ENCODE measurements around the gene FYN. TPM values are rescaled to one million over a fixed set of nuclear protein-coding genes. Genes with fewer than 3 reads are reported as not detected.

FYN gene
- total RNA-seq, 1 experiment from 2014 or later: 49.9 TPM

DNA sequence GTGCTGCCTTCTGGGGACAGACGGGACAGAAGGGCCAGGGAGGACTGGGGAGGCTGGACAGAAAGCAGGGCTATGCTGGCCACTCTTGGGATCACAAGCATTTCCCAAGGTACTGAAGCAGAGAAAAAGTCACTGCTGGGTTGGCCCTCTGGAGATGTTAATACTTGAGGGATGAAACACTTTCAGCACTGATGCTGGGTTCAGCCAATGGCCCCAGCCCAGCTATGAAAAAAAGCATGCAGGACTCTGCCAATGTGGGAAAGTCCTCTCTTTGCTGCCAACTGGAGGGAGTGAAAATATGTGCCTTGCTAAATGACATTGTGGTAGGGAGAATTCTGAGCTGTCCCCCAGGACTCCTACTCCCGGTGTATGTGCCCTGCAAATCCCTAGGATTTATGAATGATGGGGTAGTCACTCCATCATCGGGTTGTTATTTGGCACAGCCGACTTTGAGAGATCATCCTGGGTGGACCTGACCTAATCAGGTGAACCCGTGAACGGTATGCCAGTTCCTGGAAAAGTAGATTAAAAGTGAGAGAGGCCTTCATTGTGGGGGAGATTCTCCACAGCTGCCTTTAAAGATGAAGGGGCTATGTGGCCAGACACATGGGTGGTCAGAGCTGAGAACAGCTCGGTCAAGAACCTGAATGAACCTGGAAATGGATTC lies 147.7 kb downstream of the FYN start:
- DNase-seq (ENCODE audit: low read depth): no peak

DNA sequence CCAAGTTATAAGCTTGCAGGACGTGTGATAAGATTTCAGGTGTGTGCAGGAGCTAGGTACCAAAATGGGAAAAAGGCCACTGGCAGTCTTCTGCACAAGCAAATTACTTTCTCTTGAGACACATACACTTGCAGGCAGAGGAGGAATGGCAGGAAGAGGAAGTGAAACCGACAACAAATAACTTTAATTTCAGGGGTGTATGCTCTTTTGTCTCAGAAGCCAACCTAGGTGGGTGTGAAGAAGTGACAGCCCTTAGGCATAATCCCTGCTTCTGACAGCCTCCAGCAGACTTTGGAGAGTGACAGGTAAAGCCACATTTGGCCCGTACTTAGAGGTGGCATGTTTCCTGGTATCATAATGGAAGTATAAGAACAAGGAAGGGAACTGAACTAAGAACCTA lies 148.7 kb downstream of the FYN start:
- DNase-seq (ENCODE audit: low read depth): no peak

DNA sequence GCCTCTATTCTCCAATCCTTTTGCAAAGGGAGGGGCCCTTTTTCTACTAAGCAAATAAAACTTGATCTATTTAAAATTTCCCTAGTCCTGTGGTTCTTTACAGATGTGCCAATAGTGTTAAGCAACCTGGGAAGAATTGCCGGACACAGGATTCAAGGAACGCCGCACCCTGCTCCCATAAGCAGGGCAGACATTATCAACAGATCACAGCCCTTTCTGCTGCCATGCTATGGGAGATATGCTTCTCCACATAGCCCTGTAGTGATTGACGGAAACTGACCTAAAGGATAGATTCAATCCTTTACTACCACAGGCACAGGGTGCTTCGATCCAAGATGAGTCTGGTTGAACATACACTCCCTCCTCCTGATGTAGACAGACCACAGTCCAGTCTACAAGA lies 149.2 kb downstream of the FYN start:
- DNase-seq (ENCODE audit: low read depth): no peak

DNA sequence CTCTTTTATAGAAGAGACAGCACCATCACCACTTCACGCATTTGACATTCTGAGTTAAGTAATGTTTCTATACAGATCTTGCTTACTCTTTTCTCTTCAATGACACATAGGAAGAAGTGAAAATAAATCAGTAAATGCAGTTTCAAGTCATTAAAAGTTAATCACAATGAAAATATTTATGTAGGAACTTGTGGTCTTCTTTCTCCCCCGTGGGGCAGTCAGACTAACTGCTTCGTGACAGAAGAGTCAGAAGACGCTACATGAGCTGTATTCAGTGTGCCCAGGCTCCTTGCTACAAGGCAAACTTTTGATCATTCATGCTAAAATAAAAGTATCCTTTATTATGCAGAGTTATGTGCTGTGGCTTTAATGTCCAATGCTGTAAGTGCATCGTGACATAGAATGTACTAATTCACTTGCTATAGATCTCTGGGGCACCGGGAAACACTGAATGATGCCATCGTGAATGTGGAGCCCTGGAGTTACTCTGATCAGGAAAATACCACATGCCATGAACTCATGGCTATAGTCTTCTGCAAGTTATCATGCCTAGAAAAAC lies 149.8 kb downstream of the FYN start:
- peak; percentile 52 for DNase-seq (ENCODE audit: low read depth)

DNA sequence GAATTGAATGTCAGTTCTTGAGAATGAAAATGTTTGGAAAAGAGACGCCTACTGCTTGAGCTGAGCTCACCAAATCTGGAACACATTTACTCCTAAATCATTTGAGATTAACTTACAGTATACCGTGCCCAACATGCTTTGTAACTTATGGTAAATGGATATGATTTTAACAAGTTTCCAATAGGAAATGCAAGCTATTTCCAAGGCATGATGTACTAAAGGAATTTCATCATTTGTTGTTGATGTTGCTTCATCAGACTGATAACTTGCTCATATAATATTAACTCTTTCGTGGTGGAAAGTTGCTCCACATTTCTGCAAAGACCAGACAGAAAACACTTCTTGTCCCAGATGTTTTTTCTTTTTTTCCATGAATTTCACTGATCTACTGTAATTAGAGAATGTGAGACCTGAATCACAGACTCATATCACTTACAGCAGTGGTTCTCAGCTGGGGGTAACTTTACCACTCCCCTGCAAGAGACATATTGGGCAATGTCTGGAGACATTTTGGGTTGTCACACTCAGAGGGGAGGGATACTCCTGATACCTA lies 151.0 kb downstream of the FYN start:
- peak; percentile 75 for DNase-seq (ENCODE audit: low read depth)

DNA sequence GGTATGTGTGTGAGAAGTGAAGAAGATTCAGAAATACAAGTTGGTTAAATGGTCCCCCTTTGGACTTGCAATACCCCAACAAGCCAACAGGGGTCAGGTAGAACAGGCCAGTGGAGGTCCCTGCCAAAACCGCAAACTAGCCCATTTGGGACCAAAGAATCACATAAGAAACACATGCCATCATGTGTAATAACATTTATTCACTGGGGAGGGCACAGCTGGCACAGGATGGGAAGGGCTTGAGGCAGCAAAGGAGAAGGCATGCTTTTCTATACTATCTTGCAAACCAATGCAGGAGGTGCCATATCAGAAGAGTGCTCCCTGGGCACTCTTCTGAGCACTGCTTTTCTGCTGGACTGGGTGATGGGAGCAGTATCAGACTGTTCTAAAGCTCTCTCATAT lies 151.5 kb downstream of the FYN start:
- DNase-seq (ENCODE audit: low read depth): peak; percentile 76

DNA sequence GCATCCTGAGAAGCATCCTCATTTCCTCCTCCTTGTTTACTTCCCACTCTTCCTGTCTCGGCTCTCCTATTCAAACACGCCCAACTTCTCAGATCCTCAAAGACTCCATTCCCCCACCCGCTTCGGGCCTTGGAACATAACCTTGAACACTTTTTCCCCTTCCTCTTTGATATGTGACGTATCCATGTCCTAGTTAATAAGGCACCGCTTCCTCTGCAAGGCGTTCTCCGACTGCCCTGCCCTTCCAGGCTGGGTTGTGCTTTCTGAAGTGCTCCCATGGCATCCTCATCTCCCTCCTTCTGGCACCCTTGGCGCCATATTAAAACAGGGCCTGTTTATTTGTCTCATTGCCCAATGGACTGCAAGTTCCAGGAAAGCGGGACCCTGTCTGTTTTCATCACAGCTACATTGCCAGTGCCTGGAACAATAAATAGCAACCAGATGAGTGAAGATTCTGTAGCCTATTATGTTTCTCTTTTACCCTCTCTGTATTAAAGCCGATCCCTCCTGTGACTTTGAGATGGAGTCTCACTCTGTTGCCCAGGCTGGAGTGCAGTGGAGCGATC lies 152.2 kb downstream of the FYN start:
- no peak for DNase-seq (ENCODE audit: low read depth)

DNA sequence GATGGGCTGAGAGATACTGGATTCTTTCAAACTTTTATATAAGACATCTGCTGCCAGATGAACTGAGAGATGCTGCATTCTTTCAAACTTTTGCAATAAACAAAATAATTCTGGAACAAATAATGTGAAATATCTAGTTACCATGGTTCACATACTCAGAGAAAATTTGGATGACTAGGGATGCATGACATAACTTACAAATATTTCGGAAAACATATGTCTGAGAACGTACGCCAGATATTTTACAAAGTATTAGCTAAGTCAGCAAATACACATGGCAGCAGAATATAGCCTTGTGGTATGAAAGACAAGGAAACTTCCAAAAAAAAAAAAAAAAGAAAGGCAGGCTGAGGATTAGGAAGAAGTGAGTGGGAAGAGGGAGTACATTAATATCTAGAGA lies 154.3 kb downstream of the FYN start:
- no peak for DNase-seq (ENCODE audit: low read depth)

DNA sequence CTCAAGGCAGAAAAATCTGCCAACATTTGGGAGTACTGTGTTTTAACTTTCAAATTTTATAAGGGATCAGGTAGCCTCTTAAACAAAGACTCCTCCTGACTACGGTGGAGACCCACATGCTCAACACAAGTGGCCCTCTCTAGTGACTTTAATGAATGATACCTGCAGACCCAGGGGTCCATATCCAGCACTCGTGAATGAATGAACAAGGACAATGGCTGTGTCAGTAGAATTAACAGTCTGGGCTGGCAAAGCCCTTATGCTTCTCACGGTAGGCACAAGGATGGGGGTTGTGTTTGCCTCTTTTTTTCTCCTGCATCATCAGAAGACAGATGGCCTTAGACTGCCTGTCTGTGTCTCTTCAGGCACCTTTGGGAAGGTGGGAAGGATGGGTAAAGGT lies 154.9 kb downstream of the FYN start:
- DNase-seq (ENCODE audit: low read depth): no peak

DNA sequence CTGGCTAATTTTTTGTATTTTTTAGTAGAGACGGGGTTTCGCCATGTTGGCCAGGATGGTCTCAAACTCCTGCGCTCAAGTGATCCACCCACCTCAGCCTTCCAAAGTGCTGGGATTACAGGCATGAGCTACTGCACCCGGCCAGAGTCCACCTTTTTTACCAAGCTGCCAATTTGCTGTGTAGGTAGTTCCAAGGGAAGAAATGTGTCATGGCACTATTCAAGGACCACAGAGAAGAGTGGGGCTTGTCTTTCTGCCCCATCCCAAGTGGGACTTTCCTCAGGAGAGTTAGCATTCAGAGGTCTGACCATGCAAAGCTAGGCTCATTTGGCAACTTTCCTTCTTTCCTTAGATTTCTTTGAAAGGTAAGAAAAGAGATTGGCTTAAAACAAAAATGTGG lies 155.6 kb downstream of the FYN start:
- no peak for DNase-seq (ENCODE audit: low read depth)

DNA sequence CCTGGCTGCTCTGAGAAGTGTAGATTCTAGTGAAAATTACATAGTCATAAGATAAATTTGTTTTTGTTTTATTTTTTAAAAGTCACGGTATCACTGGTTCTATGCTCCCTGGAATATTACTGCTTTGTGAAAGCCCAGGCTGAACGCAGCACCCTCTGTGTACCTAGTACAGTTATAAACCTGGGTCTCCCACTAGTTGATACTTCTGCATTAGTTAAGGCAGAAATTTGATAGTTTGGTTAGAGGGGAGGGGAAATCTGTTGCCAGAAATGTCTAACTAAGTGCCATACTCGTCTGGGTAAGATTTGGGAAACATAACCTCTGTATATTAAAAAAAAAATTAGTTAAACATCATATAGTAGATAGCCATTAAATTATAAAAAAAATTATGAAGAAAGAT lies 156.9 kb downstream of the FYN start:
- no peak for DNase-seq (ENCODE audit: low read depth)

DNA sequence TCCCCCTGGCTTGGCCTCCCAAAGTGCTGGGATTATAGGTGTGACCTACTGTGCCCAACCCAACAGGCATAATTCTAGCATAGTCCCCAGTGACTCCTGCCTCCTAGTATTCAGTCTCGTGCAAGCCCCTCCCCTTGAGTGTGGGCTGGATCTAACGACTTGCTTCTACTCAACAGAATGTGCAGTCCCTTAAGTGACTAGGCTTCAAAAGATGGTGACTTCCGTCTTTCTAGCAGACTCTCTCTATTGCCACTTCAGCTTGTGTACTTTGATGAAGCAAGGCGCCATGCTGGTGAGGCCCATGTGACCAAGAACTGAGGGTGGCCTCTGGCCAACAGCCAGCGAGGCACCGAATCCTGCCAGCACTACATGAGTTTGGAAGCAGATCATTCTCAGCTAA lies 157.9 kb downstream of the FYN start:
- DNase-seq (ENCODE audit: low read depth): no peak

DNA sequence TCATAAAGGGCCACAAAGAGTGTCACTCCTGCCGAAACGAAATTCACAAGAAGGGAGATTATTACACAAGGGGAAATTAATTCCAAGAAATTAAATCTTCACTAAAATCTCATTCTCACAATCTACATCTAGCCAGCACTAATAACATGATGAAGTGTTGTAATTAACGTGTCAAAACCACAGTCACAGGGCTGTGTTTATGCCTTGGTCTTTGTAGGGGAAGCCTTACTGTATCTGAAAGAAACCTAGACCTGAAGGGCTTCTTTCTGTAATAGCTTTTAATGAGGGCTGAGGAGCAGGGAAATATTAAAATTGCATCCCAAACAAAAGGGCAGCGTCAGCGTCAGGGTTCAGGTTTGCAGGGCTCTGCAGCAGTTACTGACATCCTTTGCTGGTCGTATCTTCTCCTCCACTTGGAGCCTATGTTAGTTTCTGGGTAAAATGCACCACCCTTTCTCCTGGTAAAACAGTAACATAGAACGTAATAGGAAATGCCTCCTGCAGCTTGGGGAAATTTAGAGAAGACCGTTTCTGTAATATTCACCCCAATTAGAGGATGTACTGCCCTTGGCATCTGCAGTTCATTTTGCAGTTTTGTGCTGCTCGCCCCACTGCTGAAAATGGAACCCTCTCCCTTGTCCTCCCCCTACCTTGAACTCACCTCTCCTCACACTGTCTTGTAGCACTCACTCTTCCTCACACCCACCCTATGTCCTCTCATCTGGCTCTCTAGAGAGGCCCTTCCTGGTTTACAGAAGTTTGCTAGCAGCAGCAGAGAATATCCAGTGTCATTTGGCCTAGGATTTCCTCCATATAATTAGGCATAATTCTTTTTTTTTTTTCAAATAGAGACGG lies 158.6 kb downstream of the FYN start:
- no peak for DNase-seq (ENCODE audit: low read depth)

DNA sequence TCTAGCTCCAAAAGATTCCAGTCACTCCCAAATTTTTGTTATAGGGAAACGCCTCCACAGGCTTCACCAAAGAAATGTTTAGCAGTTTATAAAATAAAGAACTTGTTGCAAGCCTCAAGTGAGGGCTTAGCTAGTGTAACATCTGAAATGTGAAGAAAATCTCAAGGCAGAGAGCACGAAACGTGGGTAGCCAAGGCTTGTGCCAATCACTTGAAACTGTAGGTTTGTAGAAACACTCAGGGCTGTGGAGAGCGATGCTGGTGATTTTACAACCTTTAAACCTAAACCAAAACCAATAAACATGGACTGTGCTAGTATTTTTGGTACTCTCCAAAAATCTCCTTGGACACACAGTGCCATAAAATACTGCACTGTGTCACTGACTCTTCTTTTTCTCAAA lies 159.4 kb downstream of the FYN start:
- no peak for DNase-seq (ENCODE audit: low read depth)

DNA sequence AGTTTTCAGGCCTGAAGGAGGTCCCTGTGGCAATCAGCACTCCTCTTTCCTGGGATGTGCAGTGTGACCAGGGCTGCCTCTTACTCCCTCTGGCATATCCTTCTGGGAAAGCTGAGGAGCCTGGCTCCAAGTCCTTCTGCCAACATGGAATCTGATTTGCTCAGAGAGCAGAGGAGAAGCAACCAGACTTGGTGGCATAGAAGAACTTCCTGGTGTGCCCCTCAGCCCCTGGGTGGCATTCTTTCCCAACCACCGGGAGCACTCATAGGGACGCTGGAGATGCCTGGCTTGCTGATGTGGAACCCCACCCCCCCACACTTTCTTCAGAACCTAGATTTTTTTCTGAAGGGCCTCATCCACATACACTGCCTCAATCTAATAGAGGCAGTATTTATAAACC lies 160.0 kb downstream of the FYN start:
- DNase-seq (ENCODE audit: low read depth): no peak

DNA sequence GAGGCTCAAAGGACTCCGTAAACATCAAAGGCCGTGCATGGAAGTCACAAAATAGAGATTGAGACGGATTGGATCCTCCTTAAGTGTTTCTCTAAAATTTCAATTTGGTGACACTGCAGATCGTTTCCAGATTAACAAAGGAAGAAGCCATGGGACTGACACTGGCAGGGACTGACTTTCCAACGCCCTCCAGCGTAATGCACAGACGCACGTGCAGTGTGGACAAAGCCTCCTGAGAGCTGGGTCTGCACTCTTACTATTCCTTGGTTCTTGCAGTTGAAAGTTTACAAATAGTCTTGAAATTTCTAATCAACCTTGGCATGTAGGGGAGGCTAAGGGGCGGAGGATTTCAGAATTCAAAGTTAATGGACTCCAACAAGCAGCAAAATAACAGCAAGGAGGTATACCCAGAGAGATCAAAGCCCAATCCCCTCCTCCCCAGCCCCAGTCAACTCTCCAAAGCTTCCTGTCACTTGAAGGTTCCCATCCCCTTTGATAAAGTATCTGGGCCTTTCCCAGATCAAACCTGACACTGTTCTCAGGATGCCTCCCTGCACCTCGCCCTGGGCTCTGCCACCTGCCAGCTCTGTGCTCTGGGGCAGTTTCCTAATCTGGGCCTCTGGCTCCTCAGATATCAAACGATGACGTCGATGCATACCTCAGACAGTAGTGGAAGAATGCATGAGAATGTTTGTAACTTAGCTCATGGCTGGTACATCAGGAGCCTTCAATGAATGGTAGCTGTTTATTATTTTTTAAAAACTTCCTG lies 161.1 kb downstream of the FYN start:
- DNase-seq (ENCODE audit: low read depth): no peak

DNA sequence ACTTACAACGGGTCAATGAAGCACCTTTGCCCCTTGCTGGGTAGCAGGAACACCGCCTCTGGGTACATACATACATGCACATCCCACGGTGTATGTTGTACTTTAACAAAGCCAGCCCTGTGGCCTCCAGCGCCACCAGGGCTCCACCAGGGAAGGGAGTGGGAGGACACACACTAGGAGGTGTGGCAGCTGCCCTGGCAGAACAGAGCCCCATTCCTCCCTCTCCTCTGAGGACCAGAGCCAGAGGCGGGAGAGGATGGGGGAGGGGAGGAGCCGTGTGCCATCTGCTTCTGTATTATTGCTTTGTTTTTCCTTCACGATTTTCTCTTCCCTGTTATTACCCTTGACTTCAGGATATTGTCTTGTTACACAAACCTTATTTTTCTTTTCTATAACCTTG lies 161.8 kb downstream of the FYN start:
- DNase-seq (ENCODE audit: low read depth): no peak

DNA sequence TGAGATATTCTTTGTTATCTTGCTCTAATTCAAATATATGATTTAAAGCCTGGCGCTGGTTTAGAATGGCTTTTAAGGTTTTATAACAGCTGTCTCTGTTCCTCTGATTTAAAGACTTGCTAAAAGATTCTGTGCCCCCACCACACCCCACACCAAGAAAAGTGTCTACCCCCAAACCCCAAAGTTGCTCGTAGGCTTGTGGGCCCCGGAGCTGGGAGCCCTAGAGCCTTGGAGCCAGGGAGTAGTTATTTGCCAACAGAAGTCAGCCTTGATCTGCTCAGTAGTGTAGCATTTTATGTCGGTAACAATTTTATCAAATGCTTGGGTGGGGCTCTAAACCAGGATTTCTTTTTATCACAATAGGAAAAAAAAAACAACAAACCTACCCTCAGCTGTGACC lies 162.3 kb downstream of the FYN start:
- no peak for DNase-seq (ENCODE audit: low read depth)

DNA sequence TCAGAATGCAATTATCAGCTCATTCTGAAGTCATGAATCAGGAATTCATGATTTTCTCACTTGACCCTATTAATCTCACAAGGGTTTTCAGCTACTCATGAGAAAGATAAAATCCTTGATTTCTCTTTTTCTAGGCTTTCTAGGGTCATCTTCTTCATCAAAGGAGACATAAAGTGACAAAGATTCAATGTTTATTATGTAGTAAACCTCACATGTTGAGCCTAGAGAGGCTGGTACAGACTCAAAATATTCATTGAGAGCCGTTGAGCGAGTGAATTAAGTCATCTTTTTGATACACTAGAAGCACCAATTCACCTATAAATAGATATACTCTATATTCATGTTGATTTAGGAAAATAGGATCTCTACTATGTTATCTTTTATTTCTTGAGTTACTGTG lies 162.8 kb downstream of the FYN start:
- no peak for DNase-seq (ENCODE audit: low read depth)

DNA sequence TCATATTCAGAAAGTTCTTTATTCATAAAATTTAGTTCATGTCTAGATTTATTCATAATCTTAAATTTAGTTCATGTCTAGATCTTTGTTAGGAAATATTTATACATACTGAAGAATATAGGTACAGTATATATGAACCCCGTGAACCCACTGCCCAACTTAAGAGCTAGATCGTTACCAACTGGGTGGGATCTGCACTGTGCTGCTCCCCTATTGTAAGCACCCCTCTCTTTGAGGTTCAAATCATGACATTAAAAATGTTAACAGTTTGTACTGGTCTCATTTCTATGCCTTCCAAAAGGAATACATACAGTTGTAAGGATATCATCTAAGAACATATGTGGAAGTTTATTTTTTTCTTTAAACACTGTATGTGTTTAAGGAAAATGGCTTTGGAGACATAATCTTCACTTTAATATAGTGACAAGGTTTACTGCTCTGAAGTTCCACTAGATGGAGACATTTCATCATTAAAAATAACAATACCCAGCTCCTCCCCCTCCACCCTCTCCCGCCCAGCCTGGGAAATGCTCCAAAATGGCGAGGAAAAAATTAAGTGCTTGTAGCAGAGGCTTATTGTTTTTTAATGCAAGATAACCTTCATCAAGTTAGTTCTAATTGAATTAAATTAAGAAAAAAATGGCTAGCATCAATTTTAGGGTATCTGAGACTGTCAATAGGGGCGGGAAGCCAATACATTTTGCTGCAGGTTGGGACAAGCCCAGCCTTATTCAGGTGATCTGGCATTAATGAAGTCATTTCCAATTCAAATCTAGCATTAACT lies 163.4 kb downstream of the FYN start:
- DNase-seq (ENCODE audit: low read depth): peak; percentile 54

DNA sequence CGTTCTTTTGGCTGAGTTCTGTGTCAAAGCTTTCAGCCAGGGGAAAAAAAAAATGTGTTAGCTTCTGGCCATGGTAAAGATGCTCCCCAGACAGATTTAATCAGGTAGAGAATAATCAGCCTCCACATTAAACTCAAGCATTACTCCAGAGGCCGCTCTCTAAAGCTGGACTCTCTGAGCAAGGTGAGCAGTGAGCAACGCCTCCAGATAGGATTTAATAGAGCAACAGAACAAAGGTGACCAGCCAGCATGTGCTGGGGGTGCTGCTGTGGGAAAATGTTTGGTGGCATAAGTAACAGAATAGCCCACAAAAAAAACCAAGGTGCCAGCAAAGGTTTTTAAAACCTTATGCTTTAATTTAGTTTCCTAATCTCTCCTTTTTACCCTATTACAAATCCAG lies 164.1 kb downstream of the FYN start:
- no peak for DNase-seq (ENCODE audit: low read depth)
